ENCODE results near the gene DRD1.
A peak's percentile ranks its signal among the peaks of the same experiment; 100 is the strongest.
"Not testable (repeated sequence)": the region's sequence is repeated elsewhere in the genome, so short reads cannot be mapped to it uniquely, and the experiment has no call there.

The DRD1 gene

DNA sequence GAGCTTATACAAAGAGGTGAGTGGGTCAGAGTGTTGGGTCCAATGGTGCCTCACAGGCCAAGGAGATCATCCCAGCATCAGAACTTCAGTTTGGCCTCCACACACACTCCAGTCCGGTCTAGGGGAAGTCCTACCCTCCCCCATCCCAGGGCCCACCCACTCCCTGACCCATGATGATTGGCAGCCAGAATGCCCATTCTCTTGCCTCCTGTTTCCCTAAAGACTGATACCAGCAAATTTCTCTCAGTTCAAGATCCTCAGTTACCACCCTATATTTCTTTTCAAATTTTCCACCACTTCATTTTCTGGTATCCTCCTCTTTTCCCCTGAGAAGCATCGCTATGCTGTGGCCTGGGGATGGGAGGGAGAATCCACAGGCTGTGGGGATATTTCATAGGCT, 21.9 kb downstream of the DRD1 start:
- TF ChIP-seq ZNF274 (IDR thresholded peaks at IDR 0.05; ENCODE audit: low read depth, low read length) = no peak
- no peak for TF ChIP-seq YY1 (IDR thresholded peaks at IDR 0.05; ENCODE audit: insufficient read depth, insufficient read length)
- TF ChIP-seq SUZ12 (IDR thresholded peaks at IDR 0.05; ENCODE audit: extremely low read depth, insufficient read depth, insufficient read length) = no peak
- Histone ChIP-seq H3K9ac (ENCODE audit: insufficient read length, low read depth) (no peak overlapping the region), H3K27me3 (ENCODE audit: insufficient read depth, insufficient read length) (no peaks in the 10 kb centered on the region), H3K9me3 (ENCODE audit: insufficient read depth, low read length) (peaks cover 16% of the 10 kb centered on the region; the same call in 1 of the 2 replicates), H3K4me3 (ENCODE audit: insufficient read length, low read depth) (no peak overlapping the region), H3K4me1 (ENCODE audit: insufficient read depth, insufficient read length) (no peaks in the 10 kb centered on the region), H3K36me3 (ENCODE audit: insufficient read depth, insufficient read length, low read length) (no peaks in the 10 kb centered on the region)
- no peak for DNase-seq (ENCODE audit: low read depth, low spot score)

DNA sequence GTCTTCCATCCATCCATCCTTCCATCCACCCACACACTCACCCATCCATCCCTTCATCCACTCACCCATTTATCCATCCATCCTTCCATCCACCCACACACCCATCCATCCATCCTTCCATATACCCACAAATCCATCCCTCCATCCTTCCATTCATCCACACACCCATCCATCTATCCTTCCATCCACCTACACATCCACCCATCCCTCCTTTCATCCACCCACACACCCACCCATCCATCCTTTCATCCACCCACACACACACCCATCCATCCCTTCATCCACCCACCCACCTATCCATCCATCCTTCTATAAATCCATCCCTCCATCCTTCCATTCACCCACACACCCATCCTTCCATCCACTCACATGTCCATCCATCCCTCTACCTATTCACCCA, 23.6 kb downstream of the DRD1 start:
- Histone ChIP-seq H3K9ac (ENCODE audit: insufficient read length, low read depth) (no peak overlapping the region), H3K36me3 (ENCODE audit: insufficient read depth, insufficient read length, low read length) (no peaks in the 10 kb centered on the region), H3K4me3 (ENCODE audit: insufficient read length, low read depth) (no peak overlapping the region), H3K4me1 (ENCODE audit: insufficient read depth, insufficient read length) (no peaks in the 10 kb centered on the region), H3K27me3 (ENCODE audit: insufficient read depth, insufficient read length) (no peaks in the 10 kb centered on the region), H3K9me3 (ENCODE audit: insufficient read depth, low read length) (peaks cover 22% of the 10 kb centered on the region; the same call in 1 of the 2 replicates)
- TF ChIP-seq YY1 (IDR thresholded peaks at IDR 0.05; ENCODE audit: insufficient read depth, insufficient read length) (no peak), SUZ12 (IDR thresholded peaks at IDR 0.05; ENCODE audit: extremely low read depth, insufficient read depth, insufficient read length) (no peak), ZNF274 (IDR thresholded peaks at IDR 0.05; ENCODE audit: low read depth, low read length) (no peak)
- no peak for DNase-seq (ENCODE audit: low read depth, low spot score)

DNA sequence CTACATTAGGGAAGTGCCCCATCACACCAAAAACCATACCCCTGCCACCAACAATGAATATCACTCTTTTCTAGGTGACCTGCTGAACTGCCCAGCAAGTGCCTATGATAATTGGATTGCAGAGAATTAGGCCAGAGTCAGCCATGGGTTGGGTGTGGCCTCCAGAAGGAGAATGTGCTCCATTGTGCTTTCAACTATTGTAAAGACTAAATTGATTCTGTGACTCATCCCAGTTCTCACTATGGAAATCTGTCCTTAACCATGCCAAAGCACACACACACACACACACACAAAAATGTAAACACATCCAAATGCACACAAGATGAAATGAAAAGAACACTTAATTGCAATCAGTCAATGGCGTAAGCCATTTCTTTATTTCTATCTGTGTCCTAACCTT, 25.7 kb downstream of the DRD1 start:
- no peak for DNase-seq (ENCODE audit: low read depth, low spot score)
- Histone ChIP-seq H3K9me3 (ENCODE audit: insufficient read depth, low read length) (peaks cover 27% of the 10 kb centered on the region; the same call in 1 of the 2 replicates), H3K9ac (ENCODE audit: insufficient read length, low read depth) (no peak overlapping the region), H3K27me3 (ENCODE audit: insufficient read depth, insufficient read length) (no peaks in the 10 kb centered on the region), H3K4me1 (ENCODE audit: insufficient read depth, insufficient read length) (no peaks in the 10 kb centered on the region), H3K4me3 (ENCODE audit: insufficient read length, low read depth) (no peak overlapping the region), H3K36me3 (ENCODE audit: insufficient read depth, insufficient read length, low read length) (no peaks in the 10 kb centered on the region)
- no peak for TF ChIP-seq YY1 (IDR thresholded peaks at IDR 0.05; ENCODE audit: insufficient read depth, insufficient read length)
- no peak for TF ChIP-seq SUZ12 (IDR thresholded peaks at IDR 0.05; ENCODE audit: extremely low read depth, insufficient read depth, insufficient read length)
- no peak for TF ChIP-seq ZNF274 (IDR thresholded peaks at IDR 0.05; ENCODE audit: low read depth, low read length)

DNA sequence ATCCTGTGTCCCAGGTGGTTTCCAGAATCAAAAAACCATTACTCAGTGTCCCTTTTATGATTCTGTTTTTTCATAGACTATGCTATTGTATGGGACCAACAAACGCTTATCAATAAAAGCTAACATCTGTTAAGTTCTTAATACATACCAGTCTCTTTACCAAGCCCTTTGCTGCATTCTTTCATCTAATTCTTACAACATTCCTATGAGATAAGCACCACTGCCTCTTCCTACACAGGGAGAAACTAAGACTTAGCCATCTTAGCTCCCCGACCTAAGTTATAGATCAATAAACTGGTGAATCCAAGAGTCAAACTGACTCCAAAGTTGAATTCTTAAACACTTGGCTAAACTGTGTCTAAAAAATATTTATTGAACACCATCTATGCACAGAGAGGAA, 26.6 kb downstream of the DRD1 start:
- no peaks in the 10 kb centered on the region for H3K27me3 ChIP-seq (ENCODE audit: insufficient read depth, insufficient read length)
- H3K9ac ChIP-seq (ENCODE audit: insufficient read length, low read depth) = no peak overlapping the region
- no peak overlapping the region for H3K4me3 ChIP-seq (ENCODE audit: insufficient read length, low read depth)
- no peaks in the 10 kb centered on the region for H3K36me3 ChIP-seq (ENCODE audit: insufficient read depth, insufficient read length, low read length)
- H3K9me3 ChIP-seq (ENCODE audit: insufficient read depth, low read length) = peaks cover 27% of the 10 kb centered on the region; the same call in 1 of the 2 replicates
- no peaks in the 10 kb centered on the region for H3K4me1 ChIP-seq (ENCODE audit: insufficient read depth, insufficient read length)
- TF ChIP-seq YY1 (IDR thresholded peaks at IDR 0.05; ENCODE audit: insufficient read depth, insufficient read length) = no peak
- TF ChIP-seq ZNF274 (IDR thresholded peaks at IDR 0.05; ENCODE audit: low read depth, low read length) = no peak
- TF ChIP-seq SUZ12 (IDR thresholded peaks at IDR 0.05; ENCODE audit: extremely low read depth, insufficient read depth, insufficient read length) = no peak
- no peak for DNase-seq (ENCODE audit: low read depth, low spot score)

DNA sequence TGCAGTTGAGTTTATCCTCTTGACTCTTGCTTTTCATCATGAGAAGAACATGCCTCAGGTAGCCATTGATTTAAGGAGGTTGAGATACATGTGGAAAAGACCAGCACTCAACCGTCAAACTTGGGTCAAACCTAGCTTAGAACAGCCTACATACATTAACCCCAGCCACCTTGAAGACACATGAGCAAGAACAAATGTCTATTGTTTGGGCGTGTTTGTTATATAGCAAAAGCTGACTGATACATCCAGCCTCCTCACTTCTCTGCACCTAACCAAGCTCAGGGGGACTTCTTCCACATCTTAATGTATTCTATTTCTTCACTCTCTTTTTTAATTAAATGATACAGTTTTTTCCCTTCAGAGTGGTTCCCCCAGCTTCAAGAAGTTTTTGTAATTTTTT, 28.7 kb downstream of the DRD1 start:
- H3K9ac ChIP-seq (ENCODE audit: insufficient read length, low read depth) = no peak overlapping the region
- TF ChIP-seq YY1 (IDR thresholded peaks at IDR 0.05; ENCODE audit: insufficient read depth, insufficient read length) = no peak
- TF ChIP-seq ZNF274 (IDR thresholded peaks at IDR 0.05; ENCODE audit: low read depth, low read length) = no peak
- no peak for TF ChIP-seq SUZ12 (IDR thresholded peaks at IDR 0.05; ENCODE audit: extremely low read depth, insufficient read depth, insufficient read length)
- no peaks in the 10 kb centered on the region for H3K27me3 ChIP-seq (ENCODE audit: insufficient read depth, insufficient read length)

DNA sequence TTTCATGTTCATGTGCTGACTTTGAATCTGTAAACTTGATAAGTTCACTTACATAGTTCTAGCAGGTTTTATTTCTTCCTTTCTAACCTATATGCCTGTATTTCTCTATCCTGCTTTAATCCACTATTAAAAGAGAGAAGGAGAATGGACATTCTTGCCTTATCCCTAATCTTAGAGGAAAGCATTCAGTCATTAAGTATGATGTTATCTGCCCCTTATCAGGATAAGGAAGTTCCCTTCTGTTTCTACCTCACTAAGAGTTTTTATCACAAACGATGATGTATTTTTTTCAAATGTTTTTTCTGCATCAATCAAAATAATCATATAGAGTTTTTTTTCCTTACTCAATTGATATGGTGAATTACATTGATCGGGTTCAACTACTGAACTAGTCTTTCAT, 33.1 kb downstream of the DRD1 start:
- Histone ChIP-seq H3K9ac (ENCODE audit: insufficient read length, low read depth) (no peak overlapping the region), H3K4me1 (ENCODE audit: insufficient read depth, insufficient read length) (no peaks in the 10 kb centered on the region), H3K9me3 (ENCODE audit: insufficient read depth, low read length) (peaks cover 10% of the 10 kb centered on the region; the same call in 1 of the 2 replicates), H3K4me3 (ENCODE audit: insufficient read length, low read depth) (no peak overlapping the region), H3K36me3 (ENCODE audit: insufficient read depth, insufficient read length, low read length) (no peaks in the 10 kb centered on the region), H3K27me3 (ENCODE audit: insufficient read depth, insufficient read length) (no peaks in the 10 kb centered on the region)
- DNase-seq (ENCODE audit: low read depth, low spot score) = no peak
- TF ChIP-seq YY1 (IDR thresholded peaks at IDR 0.05; ENCODE audit: insufficient read depth, insufficient read length) = no peak
- no peak for TF ChIP-seq ZNF274 (IDR thresholded peaks at IDR 0.05; ENCODE audit: low read depth, low read length)
- no peak for TF ChIP-seq SUZ12 (IDR thresholded peaks at IDR 0.05; ENCODE audit: extremely low read depth, insufficient read depth, insufficient read length)

More for the DNA sequence above, 28.7 kb downstream of the DRD1 start:
- DNase-seq (ENCODE audit: low read depth, low spot score) = no peak
- Histone ChIP-seq H3K36me3 (ENCODE audit: insufficient read depth, insufficient read length, low read length) (no peaks in the 10 kb centered on the region), H3K4me1 (ENCODE audit: insufficient read depth, insufficient read length) (no peaks in the 10 kb centered on the region), H3K4me3 (ENCODE audit: insufficient read length, low read depth) (no peak overlapping the region), H3K9me3 (ENCODE audit: insufficient read depth, low read length) (peaks cover 27% of the 10 kb centered on the region; the same call in 1 of the 2 replicates)

DNA sequence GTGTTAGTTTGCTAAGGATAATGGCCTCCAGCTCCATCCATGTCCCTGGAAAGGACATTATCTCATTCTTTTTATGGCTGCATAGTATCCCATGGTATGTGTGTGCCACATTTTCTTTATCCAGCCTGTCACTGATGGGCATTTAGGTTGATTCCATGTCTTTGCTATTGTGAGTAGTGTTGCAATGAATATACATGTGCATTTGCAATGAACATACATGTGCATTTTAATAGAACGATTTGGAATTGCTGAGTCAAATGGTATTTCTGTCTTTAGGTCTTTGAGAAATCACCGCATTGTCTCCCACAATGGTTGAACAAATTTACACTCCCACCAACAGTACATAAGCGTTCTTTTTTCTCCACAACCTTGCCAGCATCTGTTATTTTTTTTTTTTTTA, 37.7 kb downstream of the DRD1 start:
- H3K4me1 ChIP-seq (ENCODE audit: insufficient read depth, insufficient read length) = no peaks in the 10 kb centered on the region
- H3K36me3 ChIP-seq (ENCODE audit: insufficient read depth, insufficient read length, low read length) = no peaks in the 10 kb centered on the region
- no peak overlapping the region for H3K9ac ChIP-seq (ENCODE audit: insufficient read length, low read depth)
- H3K4me3 ChIP-seq (ENCODE audit: insufficient read length, low read depth) = no peak overlapping the region
- TF ChIP-seq ZNF274 (IDR thresholded peaks at IDR 0.05; ENCODE audit: low read depth, low read length) = no peak
- TF ChIP-seq YY1 (IDR thresholded peaks at IDR 0.05; ENCODE audit: insufficient read depth, insufficient read length) = no peak
- TF ChIP-seq SUZ12 (IDR thresholded peaks at IDR 0.05; ENCODE audit: extremely low read depth, insufficient read depth, insufficient read length) = no peak
- no peaks in the 10 kb centered on the region for H3K27me3 ChIP-seq (ENCODE audit: insufficient read depth, insufficient read length)
- H3K9me3 ChIP-seq (ENCODE audit: insufficient read depth, low read length) = no peaks in the 10 kb centered on the region
- DNase-seq (ENCODE audit: low read depth, low spot score) = no peak

DNA sequence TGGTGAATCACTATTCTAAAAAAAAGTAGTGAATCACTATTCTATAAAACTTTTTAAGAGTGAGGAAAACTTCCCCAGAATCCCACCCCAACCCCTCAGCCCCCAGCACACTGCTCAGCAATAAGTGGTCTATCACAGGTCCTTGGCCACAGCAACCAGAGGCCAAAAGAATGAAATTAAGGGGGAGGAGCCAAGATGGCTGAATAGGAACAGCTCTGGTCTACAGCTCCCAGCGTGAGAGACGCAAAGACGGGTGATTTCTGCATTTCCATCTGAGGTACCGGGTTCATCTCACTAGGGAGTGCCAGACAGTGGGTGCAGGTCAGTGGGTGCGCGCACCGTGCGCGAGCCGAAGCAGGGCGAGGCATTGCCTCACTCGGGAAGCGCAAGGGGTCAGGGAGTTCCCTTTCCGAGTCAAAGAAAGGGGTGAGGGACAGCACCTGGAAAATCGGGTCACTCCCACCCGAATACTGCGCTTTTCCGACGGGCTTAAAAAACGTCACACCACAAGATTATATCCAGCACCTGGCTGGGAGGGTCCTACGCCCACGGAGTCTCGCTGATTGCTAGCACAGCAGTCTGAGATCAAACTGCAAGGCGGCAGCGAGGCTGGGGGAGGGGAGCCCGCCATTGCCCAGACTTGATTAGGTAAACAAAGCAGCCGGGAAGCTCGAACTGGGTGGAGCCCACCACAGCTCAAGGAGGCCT, 46.2 kb downstream of the DRD1 start:
- H3K9ac ChIP-seq (ENCODE audit: insufficient read length, low read depth); H3K27me3 ChIP-seq (ENCODE audit: insufficient read depth, insufficient read length); H3K9me3 ChIP-seq (ENCODE audit: insufficient read depth, low read length); H3K4me1 ChIP-seq (ENCODE audit: insufficient read depth, insufficient read length); H3K36me3 ChIP-seq (ENCODE audit: insufficient read depth, insufficient read length, low read length); DNase-seq (ENCODE audit: low read depth, low spot score): not testable (repeated sequence)
- peak overlapping the region; percentile 21 for H3K4me3 ChIP-seq (ENCODE audit: insufficient read length, low read depth)

DNA sequence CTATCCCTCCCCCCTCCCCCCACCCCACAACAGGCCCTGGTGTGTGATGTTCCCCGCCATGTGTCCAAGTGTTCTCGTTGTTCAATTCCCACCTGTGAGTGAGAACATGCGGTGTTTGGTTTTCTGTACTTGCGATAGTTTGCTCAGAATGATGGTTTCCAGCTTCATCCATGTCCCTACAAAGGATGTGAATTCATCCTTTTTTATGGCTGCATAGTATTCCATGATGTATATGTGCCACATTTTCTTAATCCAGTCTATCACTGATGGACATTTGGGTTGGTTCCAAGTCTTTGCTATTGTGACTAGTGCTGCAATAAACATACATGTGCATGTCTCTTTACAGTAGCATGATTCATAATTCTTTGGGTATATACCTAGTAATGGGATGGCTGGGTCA, 48.6 kb downstream of the DRD1 start:
- H3K27me3 ChIP-seq (ENCODE audit: insufficient read depth, insufficient read length); H3K4me1 ChIP-seq (ENCODE audit: insufficient read depth, insufficient read length): not testable (repeated sequence)

More for the DNA sequence above, 48.6 kb downstream of the DRD1 start:
- not testable (repeated sequence) for H3K9ac ChIP-seq (ENCODE audit: insufficient read length, low read depth); DNase-seq (ENCODE audit: low read depth, low spot score); H3K36me3 ChIP-seq (ENCODE audit: insufficient read depth, insufficient read length, low read length); H3K9me3 ChIP-seq (ENCODE audit: insufficient read depth, low read length); H3K4me3 ChIP-seq (ENCODE audit: insufficient read length, low read depth)

Data from NT2/D1 (cell line).